ENCODE results near the gene TM9SF4. TPM values are rescaled to one million over a fixed set of nuclear protein-coding genes. Genes with fewer than 3 reads are reported as not detected.

TM9SF4 gene
- total RNA-seq, 1 donor from 2014 or later = 13.5 TPM

- no peak for DNase-seq (ENCODE audit: low spot score in 2 of 2)
These were observed 17.4 kb downstream of the TM9SF4 start for GRCh38 chr20:32126919-32127318.

DNA sequence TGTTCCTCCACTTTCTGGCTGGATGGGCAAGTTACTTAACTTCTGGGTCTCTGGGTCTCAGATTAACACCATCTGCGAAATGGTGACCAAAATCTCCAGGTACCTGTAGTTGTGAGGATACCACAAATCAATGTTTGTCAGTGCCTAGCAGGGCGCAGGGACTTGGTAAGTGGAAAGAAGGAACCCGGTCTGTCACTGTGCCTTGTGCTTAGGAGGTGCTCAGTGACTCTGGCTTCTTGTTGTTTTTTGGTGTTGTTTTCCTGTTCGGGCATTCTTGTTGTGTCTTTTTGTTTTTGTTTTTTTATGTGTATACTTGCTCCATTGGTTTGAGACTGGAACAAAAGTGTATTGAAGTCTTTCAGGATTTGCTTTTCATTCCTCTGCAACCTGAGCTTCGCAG, 17.8 kb downstream of the TM9SF4 start:
- FAIRE-seq (no peak), DNase-seq (ENCODE audit: low spot score in 2 of 2) (no peak)

More at GRCh38 chr20:32126919-32127318, 17.4 kb downstream of the TM9SF4 start:
- no peak for FAIRE-seq

DNA sequence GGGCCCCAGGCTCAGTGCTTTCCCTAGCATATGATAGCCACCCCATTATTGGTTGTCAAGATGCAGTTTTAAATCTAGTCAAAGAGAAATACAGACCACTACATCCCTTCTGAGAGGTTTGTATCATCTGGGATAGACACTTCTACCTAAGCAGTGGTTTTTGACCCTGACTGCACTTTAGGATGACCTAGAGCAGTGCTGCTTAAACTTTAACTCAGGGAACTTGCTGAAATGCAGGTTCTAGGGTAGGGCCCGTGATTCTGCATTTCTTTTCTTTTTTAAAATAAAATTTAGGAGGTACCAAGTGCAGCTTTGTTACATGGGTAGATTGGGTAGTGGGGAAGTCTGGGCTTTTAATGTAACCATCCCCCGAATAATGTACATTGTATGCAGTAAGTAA, 18.7 kb downstream of the TM9SF4 start:
- no peak for DNase-seq (ENCODE audit: low spot score in 2 of 2)
- FAIRE-seq = no peak

DNA sequence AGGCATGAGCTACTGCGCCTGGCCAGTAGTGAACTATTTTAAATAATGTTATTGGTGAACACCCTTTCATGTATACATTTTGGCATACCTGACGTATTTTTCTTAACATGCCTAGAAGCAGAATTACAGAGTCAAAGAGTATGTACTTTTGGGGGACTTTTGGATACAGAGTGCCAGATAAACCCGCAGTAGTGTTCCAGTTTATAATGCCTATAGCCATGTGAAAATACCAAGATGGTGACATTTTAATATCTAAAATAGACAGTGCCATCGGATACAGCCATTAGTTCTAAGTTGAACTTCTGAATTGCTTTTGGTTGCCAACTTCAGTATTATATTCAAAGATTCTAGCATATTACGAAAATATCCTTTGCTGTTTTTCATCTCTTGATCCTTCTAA, 20.3 kb downstream of the TM9SF4 start:
- no peak for DNase-seq (ENCODE audit: low spot score in 2 of 2)

DNA sequence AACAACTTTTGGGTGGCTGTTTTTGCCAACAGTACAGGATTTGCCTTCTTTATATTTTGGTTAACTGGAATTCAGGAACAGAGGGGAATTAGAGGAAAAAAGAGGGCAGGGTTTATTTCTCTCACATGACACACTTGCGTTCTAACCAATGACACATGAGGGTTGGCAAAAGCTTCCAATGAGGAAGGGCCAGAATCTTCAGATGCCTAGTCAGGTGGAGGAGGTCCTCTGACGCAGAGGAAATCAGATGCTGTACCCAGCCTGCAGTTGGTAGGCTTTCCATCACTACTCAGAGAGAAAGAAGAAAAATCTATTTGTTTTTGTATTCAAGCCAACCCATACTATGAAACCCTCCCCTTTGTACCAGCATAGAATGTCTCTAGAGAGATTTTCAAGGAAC, 20.8 kb downstream of the TM9SF4 start:
- DNase-seq (ENCODE audit: low spot score in 2 of 2) = no peak
- FAIRE-seq = no peak

More for the DNA sequence above, 20.3 kb downstream of the TM9SF4 start:
- FAIRE-seq = no peak

DNA sequence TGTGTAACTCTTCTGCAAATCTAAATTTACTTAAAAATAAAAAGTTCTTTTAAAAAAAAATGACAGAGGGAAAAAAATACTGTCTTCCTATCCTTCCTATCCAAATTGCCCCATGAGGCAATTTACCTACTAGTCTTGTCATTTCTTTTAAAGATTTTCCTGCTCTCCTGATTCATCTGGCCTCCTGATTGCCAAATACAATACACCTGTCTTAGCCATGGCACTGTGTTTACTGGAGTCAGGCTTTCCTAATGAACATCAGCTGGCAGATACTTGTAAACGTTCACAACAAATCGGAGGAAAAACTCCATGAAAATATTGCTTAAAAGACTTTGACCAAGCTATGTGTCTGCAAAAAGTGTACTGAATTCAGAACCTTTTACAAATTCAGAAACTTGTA, 21.5 kb downstream of the TM9SF4 start:
- no peak for FAIRE-seq

GRCh38 chr20:32132911-32133549, 23.5 kb downstream of the TM9SF4 start:
- FAIRE-seq (no peak), DNase-seq (ENCODE audit: low spot score in 2 of 2) (no peak)

More for the DNA sequence above, 21.5 kb downstream of the TM9SF4 start:
- DNase-seq (ENCODE audit: low spot score in 2 of 2) = no peak

DNA sequence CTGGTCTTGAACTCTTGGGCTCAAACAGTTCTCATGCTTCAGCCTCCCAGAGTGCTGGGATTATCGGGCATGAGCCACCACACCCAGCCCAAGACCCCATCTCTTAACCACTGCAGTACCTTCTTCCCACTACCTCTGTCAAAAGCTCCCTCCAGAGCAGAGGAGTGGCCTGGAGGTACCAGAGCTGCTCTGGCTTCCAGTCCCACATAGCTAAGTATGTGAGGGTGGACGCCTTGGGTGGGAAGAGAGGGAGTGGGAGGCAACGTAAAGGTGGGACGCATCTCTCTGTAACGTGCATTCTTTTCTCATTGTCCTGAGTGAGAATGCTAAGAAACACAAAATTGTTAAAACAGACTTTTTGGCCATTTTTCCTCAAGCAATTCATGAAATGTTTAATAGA, 24.5 kb downstream of the TM9SF4 start:
- FAIRE-seq = no peak
- no peak for DNase-seq (ENCODE audit: low spot score in 2 of 2)

DNA sequence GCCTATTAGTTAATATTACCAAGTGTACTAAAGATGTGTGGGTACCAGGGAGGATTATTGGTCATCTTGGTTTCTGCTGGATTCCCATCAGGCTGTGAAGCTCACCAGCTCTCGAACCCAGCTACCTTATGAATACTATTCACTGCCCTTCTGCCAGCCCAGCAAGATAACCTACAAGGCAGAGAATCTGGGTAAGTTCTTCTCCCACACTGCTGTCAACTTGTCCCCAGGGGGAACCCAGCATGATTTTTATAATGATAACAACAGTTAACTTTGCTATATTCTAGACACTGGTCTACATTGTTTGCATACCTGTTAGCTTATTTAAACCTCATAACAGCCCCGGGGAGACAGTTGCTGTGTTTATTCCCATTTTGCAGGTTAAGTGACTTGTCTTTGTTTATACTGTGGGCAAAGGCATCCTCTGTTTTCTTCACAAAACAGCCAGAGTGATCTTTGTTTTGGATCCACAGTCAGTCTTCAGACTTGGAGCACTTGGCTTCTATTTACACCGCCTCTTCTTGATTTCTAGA, 26.5 kb downstream of the TM9SF4 start:
- FAIRE-seq (no peak), DNase-seq (ENCODE audit: low spot score in 2 of 2) (no peak)

GRCh38 chr20:32138921-32139320, 29.4 kb downstream of the TM9SF4 start:
- no peak for DNase-seq (ENCODE audit: low spot score in 2 of 2)
- FAIRE-seq = no peak

- no peak for DNase-seq (ENCODE audit: low spot score in 2 of 2)
- no peak for FAIRE-seq
These were observed 30.4 kb downstream of the TM9SF4 start for GRCh38 chr20:32139947-32140346.

- FAIRE-seq (no peak), DNase-seq (ENCODE audit: low spot score in 2 of 2) (no peak)
These were observed 31.1 kb downstream of the TM9SF4 start for GRCh38 chr20:32140603-32141002.

- FAIRE-seq (no peak), DNase-seq (ENCODE audit: low spot score in 2 of 2) (no peak)
These were observed 32.0 kb downstream of the TM9SF4 start for GRCh38 chr20:32141465-32141980.

GRCh38 chr20:32142088-32142487, 32.6 kb downstream of the TM9SF4 start:
- FAIRE-seq (no peak), DNase-seq (ENCODE audit: low spot score in 2 of 2) (no peak)

- DNase-seq (ENCODE audit: low spot score in 2 of 2) (no peak), FAIRE-seq (no peak)
These were observed 33.5 kb downstream of the TM9SF4 start for GRCh38 chr20:32142991-32143390.

DNA sequence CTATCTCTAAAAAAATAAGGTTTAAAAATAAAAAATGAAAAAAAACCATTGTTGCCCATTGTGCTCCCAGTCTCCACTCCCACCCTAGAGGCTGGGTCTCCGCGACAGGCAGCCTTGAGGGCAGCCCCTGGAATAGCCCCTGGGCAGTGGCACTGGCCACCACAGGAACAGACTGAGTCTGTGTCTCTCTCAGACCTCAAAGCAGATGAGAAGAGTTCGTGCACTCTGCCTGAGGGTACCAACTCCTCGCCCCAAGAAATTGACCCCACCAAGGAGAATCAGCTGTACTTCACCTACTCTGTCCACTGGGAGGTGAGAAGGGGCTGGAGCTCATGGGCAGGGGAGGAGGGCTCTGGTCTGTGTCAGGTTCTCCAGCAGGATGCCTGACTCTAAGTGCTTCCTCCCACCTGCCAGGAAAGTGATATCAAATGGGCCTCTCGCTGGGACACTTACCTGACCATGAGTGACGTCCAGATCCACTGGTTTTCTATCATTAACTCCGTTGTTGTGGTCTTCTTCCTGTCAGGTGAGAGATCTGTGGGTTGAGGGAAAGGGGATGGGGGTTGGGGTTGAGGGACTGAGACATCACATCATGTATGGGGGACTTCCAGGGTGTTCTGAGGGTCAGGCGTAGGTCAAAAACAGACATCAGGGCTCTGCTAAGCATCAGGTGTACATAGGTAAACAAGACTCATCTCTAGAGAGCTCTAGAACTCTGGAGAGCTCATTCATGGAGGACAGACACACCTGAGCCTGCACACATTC, 35.6 kb downstream of the TM9SF4 start:
- DNase-seq (ENCODE audit: low spot score in 2 of 2) (no peak), FAIRE-seq (no peak)

GRCh38 chr20:32149566-32150170, 40.2 kb downstream of the TM9SF4 start:
- DNase-seq (ENCODE audit: low spot score in 2 of 2) = no peak
- FAIRE-seq = no peak

DNA sequence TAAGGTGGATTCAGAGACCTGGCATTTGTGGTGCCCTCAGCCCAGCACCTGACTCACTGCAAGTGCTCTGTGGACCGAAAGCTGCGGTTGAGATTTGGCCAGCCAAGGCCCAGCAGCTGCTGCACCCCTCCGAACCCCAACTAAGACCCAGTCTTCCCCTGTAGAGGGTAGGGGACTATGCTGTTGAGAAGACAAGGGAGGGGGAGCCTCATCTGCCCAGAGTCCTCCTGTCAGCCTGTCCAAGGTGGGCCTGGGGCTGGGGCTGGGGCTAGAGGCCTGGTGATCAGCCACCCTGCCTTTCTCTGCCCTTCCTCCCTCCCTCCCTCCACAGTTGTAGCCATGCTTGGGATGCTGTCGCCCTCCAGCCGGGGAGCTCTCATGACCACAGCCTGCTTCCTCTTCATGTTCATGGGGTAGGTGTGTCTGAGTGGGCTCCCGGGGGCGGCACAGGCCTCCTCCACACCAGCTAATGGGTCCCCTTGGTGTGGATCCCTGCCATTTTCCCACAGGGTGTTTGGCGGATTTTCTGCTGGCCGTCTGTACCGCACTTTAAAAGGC, 40.9 kb downstream of the TM9SF4 start:
- FAIRE-seq (no peak), DNase-seq (ENCODE audit: low spot score in 2 of 2) (no peak)

- FAIRE-seq (no peak), DNase-seq (ENCODE audit: low spot score in 2 of 2) (no peak)
These were observed 43.1 kb downstream of the TM9SF4 start for GRCh38 chr20:32152421-32153155.

DNA sequence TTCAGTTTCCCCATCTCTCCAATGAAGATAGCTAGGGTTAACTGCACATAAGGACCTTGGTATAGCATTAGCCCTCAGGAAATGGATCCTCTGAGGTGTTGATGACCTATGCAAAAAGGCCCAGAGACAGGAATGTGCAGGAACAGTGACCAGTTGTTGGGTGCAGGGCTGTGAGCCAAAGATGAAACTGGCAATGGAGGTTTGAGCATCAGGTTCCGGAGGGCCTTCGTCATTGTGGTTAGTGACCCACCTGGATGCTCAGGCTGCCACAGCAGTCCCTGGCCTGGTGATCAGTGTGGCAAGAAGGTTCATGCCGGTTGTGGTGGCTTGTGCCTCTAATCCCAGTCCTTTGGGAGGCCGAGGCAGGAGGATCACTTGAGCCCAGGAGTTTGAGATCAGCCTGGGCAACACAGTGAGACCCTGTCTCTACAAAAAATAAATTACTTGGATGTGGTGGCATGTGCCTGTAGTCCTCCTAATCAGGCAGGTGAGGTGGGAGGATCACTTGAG, 43.7 kb downstream of the TM9SF4 start:
- no peak for FAIRE-seq
- no peak for DNase-seq (ENCODE audit: low spot score in 2 of 2)
